SKM-1 treated with dmso at 0.1 percent for 144 hours (cell line): ENCODE measurements around the gene IRAG1.

Experiments
- DNase-seq: peaks from one replicate; lab custom pipeline; 2025; ENCODE audit not compliant: unreplicated experiment; lab: John Stamatoyannopoulos, UW

The IRAG1 gene

DNA sequence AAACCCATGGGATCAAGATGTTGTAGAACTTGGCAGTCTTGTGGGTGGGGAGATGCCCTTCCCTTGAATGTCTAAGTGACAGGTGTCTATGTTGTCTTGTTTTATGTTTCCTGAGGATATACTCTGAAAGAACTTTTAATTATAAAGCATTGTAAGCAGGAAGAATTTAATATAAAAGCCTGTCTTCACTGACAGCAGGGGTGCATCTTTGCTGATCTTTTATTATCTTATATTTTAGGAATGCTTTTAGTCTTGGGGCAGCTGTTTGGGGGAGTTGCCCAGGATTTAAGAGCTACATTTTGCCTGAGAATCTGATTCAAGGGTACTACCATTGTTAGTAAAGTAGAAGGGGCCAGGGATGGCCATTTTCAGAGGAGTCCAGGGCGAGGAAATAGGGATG is 43.4 kb downstream of the IRAG1 start:
- DNase-seq = no peak

DNA sequence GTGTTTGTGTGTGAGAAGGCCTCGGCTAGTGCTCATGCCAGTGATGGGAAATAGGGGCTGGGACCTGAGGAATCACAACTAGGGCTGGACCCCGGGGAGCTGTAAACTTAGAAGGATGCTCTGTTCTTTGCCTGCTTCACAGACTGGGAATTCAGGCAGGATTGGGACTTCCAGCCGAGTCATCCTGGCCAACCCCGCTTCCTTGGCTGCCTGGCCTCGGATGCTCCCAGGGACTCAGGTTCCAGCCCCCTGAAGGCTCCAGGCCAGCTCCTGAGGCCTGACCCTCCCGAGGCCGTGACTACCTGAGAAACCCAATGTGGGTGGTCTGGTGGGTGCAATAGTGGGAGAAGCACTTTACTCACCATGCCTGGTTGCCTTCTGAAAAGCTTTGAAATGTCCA is 44.7 kb downstream of the IRAG1 start:
- DNase-seq = no peak

DNA sequence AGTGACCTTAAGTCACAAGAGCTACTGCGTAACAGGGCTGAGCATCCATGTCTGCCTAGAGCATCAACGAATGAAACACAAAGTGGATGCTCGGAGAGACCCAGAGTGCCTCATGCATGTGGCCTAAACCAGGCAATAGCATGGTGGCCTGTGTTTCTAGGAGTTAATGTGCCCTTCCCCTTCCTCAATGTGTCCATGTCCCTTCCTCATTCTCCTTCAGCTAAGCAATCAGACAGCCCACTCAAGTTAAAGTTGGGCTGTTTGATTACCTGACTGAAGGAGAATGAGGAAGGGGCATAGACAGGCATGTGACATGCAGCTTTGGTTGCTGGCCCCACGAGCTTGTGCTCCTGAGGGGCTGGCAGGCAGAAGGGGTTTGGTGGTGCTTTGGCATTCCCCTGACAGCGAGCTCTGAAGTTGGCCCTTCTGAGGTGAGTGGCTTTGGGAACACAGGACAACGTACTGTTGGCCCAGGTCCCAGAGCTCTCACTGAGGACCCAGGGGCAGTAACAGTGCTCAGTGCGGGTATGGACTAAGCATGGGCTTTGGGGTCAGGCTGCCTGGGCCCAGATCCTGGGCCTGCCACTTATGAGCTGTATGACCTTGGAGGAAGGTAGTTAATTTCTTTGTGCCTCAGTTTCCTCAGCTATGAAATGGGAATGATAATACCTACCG is 46.7 kb downstream of the IRAG1 start:
- no peak for DNase-seq

DNA sequence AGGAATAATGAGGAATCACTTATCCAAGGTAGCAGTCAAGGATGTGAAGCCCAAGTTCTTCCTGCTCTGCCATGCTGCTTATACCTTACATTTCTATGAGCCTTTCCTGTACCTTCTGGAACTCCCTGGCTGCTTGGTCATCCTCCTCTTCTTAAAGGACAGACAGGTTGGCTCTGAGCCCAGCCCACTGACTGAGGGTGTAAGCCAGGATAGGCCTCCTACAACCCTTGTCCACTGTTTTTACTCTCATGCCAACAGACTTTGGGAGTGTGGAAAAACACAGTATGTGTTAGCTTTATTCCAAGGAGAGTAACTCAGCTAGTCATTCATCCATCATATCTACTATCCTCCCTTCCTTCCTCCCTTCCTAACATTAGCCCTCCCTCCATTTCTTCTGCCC is 47.5 kb downstream of the IRAG1 start:
- no peak for DNase-seq

DNA sequence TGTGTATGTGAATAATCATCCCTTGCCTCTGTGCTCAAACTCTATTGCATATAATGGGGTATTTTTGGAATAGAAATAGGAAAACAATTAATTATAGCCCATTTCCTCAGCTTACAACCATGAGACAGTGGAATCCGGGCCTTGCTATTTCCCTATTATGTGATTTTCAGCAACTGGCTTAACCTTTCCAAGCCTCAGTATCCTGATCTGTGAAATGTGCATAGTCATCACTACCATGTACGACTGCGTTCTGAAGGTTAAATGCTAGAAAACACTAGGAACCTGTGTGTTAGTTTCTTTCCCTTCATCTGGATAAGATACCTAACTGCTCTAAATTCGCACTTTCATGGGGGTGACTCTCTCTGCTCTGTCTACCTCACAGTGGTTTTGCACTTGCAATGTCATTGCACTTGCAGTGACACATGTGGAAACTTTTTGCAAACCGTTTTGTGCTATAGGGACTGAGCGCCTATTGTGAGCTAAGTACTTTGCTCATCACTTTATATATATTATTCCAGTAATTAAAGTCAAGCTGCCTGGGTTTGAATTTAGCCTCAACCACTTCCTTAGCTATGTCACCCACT is 48.3 kb downstream of the IRAG1 start:
- DNase-seq = no peak
